Lung (tissue), 12 donors: ENCODE measurements around the gene MYH1. TPM values are rescaled to one million over a fixed set of nuclear protein-coding genes. Genes with fewer than 3 reads are reported as not detected.

Experiments
- ATAC-seq: fragments of 200-7000 bp; cut with Tn5 transposase; one replicate; pipeline ENCODE4 v1.9.1; 2020; ENCODE audit warnings: moderate number of reproducible peaks; ENCODE audit not compliant: insufficient read depth, low FRiP score
- DNase-seq, 3 donors: peaks; one replicate each; pipeline ENCODE4 v3.0.0-alpha.2; 2013 to 2017
- H3K27ac ChIP-seq, 2 donors: one replicate each; pipeline ENCODE4 v1.5.1; 2013; ENCODE audit warnings: mild to moderate bottlenecking in 2 of 2, moderate library complexity in 2 of 2, control low read depth in 1 of 2, inconsistent platforms in 1 of 2, low read depth in 1 of 2, low read length in 1 of 2
- H3K27me3 ChIP-seq, 3 donors: one replicate each; pipeline ENCODE4 v1.5.1; 2013; ENCODE audit warnings: low read length in 2 of 3; ENCODE audit not compliant: control insufficient read depth in 3 of 3, insufficient read depth in 3 of 3
- H3K36me3 ChIP-seq, 4 donors: one replicate each; pipeline ENCODE4 v1.5.1; 2013; ENCODE audit warnings: low read length in 4 of 4, mild to moderate bottlenecking in 1 of 4, moderate library complexity in 1 of 4; ENCODE audit not compliant: control insufficient read depth in 4 of 4, insufficient read depth in 4 of 4
- H3K4me1 ChIP-seq, 5 donors: one replicate each; pipeline ENCODE4 v1.5.1; 2013; ENCODE audit warnings: low read length in 5 of 5, mild to moderate bottlenecking in 2 of 5, moderate library complexity in 1 of 5; ENCODE audit not compliant: control insufficient read depth in 5 of 5, insufficient read depth in 5 of 5
- H3K4me3 ChIP-seq: one replicate; pipeline ENCODE4 v1.5.1; 2013; ENCODE audit warnings: mild to moderate bottlenecking, control low read depth, moderate library complexity
- H3K9ac ChIP-seq, 2 donors: one replicate each; pipeline ENCODE4 v1.5.1; 2013; ENCODE audit warnings: low read length in 2 of 2, control low read depth in 1 of 2; ENCODE audit not compliant: insufficient read depth in 1 of 2
- H3K9me3 ChIP-seq, 4 donors: one replicate each; pipeline ENCODE4 v1.5.1; 2013; ENCODE audit warnings: low read length in 3 of 4, mild to moderate bottlenecking in 1 of 4, moderate library complexity in 1 of 4; ENCODE audit not compliant: control insufficient read depth in 4 of 4, insufficient read depth in 3 of 4
- WGBS, 2 donors: extraction: QIAGEN DNeasy Blood & Tissue Kit; methylation state at CpG; one replicate each; pipeline ENCODE4 v1.1.7; 2013; 5-methylcytosine and 5-hydroxymethylcytosine counted together
- polyA plus RNA-seq, 2 donors: library from polyadenylated mRNA; stranded (reverse); fragments of 200-250 nt; gene quantifications; one replicate each; pipeline ENCODE4 v1.2.1, GENCODE V29; 2013
- total RNA-seq, 2 donors: library from RNA; depleted of rRNA in 1 of 2; stranded (reverse); fragments of >200 nt in 1 of 2; gene quantifications; one replicate each; pipeline ENCODE4 v1.2.1, GENCODE V29; 2014 to 2021
- TF ChIP-seq, protein P1 (sequence below): IDR thresholded peaks from 2 replicates; pipeline ENCODE4 v1.5.1; 2012; ENCODE audit warnings: mild to moderate bottlenecking; ENCODE audit errors: control extremely low read depth, extremely low read depth
- donor health status: control.
- donor health status: control.
- donor health status: Bipolar disorder and iron deficiency.
- donor health status: healthy.
- donor health status: DM: yes; HTN: yes; CAD: no.

Gene MYH1
- total and polyA plus RNA-seq, 4 donors: 0.02 TPM; not detected in 2

DNA sequence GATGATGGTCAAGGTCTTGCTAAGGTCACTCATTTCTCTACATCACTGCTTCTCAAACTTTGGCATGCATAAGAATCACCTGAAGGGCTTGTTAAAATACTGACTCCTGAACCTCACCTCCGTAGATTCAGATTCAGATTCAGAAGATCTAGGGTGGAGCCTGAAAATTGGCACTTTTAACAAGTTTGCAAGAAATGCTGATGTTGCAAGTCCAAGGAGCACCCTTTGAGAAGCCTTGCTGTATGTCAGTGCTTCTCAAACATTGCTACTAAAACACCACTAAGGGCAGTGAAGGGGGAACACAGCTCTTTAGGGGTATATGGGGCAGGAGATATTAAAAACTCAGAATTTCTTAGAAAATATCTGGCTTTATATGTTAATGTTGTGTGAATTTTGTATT, 13.7 kb upstream of the MYH1 start:
- TF ChIP-seq, protein P1, sequence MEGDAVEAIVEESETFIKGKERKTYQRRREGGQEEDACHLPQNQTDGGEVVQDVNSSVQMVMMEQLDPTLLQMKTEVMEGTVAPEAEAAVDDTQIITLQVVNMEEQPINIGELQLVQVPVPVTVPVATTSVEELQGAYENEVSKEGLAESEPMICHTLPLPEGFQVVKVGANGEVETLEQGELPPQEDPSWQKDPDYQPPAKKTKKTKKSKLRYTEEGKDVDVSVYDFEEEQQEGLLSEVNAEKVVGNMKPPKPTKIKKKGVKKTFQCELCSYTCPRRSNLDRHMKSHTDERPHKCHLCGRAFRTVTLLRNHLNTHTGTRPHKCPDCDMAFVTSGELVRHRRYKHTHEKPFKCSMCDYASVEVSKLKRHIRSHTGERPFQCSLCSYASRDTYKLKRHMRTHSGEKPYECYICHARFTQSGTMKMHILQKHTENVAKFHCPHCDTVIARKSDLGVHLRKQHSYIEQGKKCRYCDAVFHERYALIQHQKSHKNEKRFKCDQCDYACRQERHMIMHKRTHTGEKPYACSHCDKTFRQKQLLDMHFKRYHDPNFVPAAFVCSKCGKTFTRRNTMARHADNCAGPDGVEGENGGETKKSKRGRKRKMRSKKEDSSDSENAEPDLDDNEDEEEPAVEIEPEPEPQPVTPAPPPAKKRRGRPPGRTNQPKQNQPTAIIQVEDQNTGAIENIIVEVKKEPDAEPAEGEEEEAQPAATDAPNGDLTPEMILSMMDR: no peak
- no peak for DNase-seq
- no peaks in the 10 kb centered on the region for H3K27me3 ChIP-seq
- no peak overlapping the region for H3K4me3 ChIP-seq
- WGBS, 2 donors: 77% methylated on average over 1 of the region's 1 CpG
- no peaks in the 10 kb centered on the region for H3K4me1 ChIP-seq
- no peaks in the 10 kb centered on the region for H3K36me3 ChIP-seq
- no peak for ATAC-seq
- H3K9me3 ChIP-seq: no peaks in the 10 kb centered on the region
- no peak overlapping the region for H3K27ac ChIP-seq
- no peak overlapping the region for H3K9ac ChIP-seq

DNA sequence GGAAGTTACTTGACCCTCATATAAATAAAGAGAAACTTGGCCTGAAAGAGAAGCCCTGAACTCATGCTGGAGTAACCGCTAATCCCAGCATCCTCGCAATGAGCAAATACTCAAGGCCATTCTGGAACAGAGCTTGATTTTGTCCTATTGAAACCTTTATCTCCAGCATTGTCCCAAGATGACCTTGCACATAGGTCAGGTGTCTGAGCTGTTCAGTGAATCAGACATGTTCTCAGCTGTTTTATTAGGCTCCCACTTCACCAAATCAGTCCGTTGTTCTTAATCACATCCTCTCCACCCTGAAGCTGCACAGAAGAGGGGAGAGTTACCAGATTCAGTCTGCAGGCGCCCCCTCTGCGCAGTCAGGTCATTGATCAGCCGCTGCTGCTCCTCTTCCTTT, 9.1 kb upstream of the MYH1 start:
- no peak overlapping the region for H3K27ac ChIP-seq
- peaks cover 0 to 2% (median 0%) of the 10 kb centered on the region in 4 donors for H3K9me3 ChIP-seq
- H3K4me3 ChIP-seq: no peak overlapping the region
- no peak for DNase-seq
- no peaks in the 10 kb centered on the region for H3K4me1 ChIP-seq
- TF ChIP-seq, protein P1: no peak
- H3K27me3 ChIP-seq: no peaks in the 10 kb centered on the region
- WGBS, 2 donors: 81 to 85% methylated on average over 6 of the region's 6 CpGs
- H3K9ac ChIP-seq: no peak overlapping the region
- H3K36me3 ChIP-seq: no peaks in the 10 kb centered on the region
- ATAC-seq: no peak

DNA sequence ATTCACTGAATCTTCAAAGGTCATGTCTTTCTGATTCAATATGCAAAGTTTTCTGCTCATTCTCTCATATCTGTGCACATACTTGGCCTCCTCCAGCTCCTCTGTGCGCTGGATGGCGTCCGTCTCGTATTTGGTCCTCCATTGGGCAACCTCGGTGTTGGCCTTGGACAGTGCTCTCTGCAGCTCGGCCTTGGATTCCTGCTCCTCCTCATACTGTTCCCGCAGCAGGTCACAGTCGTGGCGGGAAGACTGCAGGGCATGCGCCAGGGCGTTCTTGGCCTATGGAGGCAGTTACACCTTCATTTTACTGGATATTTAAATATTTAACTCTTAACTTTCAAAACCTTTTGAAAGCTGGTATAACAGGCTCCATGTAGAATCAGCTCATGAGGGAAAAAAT, 8.2 kb upstream of the MYH1 start:
- Histone ChIP-seq H3K36me3 (no peaks in the 10 kb centered on the region), H3K27ac (no peak overlapping the region), H3K4me3 (no peak overlapping the region), H3K9ac (no peak overlapping the region), H3K4me1 (no peaks in the 10 kb centered on the region), H3K9me3 (peaks cover 0 to 2% (median 0%) of the 10 kb centered on the region in 4 donors), H3K27me3 (no peaks in the 10 kb centered on the region)
- DNase-seq (no peak), ATAC-seq (no peak)
- 90 to 94% methylated on average over 11 of the region's 11 CpGs for WGBS, 2 donors
- TF ChIP-seq, protein P1: no peak

DNA sequence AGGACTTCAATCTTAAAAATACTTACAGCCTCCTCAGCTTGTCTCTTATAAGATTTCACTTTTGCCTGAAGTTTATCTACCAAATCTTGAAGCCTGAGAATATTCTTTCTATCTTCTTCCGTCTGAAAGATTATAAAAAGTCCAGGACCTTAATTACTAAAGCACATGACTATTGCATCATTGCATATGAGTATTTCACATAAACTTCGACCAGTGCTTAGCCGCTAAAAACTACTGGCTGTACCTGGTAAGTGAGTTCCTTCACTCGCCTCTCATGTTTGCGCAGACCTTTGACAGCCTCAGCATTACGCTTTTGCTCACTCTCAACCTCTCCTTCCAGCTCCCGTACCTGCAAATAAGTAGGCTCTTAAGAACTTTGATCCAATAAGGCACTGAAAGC, 4.7 kb upstream of the MYH1 start:
- no peak overlapping the region for H3K4me3 ChIP-seq
- no peaks in the 10 kb centered on the region for H3K36me3 ChIP-seq
- H3K9me3 ChIP-seq: peaks cover 0 to 3% (median 0%) of the 10 kb centered on the region in 4 donors
- no peak overlapping the region for H3K9ac ChIP-seq
- DNase-seq (no peak), ATAC-seq (no peak)
- no peak overlapping the region for H3K27ac ChIP-seq
- peaks cover 0 to 3% (median 0%) of the 10 kb centered on the region in 3 donors for H3K27me3 ChIP-seq
- WGBS, 2 donors: 91 to 92% methylated on average over 7 of the region's 7 CpGs
- TF ChIP-seq, protein P1: no peak
- no peaks in the 10 kb centered on the region for H3K4me1 ChIP-seq
